SK-MEL-5 (cell line): ENCODE results near the gene NEDD9. TPM values are rescaled to one million over a fixed set of nuclear protein-coding genes. Genes with fewer than 3 reads are reported as not detected.

ENCODE experiments used
- DNase-seq: peaks from one replicate; pipeline ENCODE4 v3.0.0-alpha.2; 2016; ENCODE audit warnings: low read depth, low spot score
- in situ Hi-C: cut with HindIII; loops from 2 replicates; pipeline ENCODE4 v1.10.0; 2016; ENCODE audit warnings: low sequenced_read_pairs, high pct_unique_total_duplicates, low pct_unique_long_range_greater_than_20kb
- total RNA-seq: library from RNA; depleted of rRNA; stranded (reverse); fragments of >200 nt; shearing (Covaris generic); gene quantifications from 2 replicates; pipeline ENCODE4 v1.2.3, GENCODE V29; 2014

Gene NEDD9
- total RNA-seq, 1 experiment from 2014 or later, result 140 TPM

DNA sequence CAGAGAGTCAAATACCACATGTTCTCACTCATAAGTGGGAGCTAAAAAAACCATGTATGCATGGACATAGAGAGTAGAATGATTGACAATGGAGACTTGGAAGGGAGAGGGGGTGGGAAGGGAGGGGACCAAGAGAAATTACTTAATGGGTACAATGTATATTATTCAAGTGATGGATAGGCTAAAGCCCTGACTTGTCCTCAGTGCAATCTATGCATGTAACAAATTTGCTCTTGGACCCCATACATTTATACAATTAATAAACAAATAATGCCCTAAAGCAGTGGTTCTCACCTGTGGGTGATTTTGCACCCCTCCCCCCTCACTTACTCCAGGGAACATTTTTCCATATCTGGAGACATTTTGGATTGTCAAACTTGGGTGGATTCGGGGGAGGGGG is 33.5 kb upstream of the NEDD9 start:
- in situ Hi-C loops, result no loop called here

GRCh38 chr6:11264100-11264499 is 31.6 kb upstream of the NEDD9 start:
- in situ Hi-C loops, result no loop called here
- DNase-seq, result peak; percentile 22

More for the DNA sequence above, 33.5 kb upstream of the NEDD9 start:
- DNase-seq, result no peak

DNA sequence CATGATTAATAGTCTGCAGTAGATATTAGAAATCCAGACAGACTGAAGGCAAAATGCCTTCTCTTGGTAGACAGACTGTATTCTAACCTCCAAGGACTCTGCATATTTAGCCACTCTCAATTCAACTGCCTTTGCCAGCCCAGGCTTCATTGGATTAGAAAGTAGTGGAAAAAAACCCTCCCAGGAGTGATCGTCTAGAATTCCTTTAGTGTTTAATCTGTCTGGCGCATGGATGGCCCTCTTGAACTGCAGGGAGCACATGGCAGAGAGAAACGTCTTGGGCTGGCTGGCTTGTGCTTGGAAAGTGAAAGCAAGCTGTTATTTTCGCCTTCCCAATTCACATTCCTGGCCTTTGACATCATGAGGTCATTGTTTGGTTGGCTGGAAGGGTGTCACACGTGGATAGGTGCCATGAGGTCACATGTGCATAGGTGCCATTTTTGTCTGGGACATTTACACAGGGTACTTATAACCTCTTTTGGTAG is 30.9 kb upstream of the NEDD9 start:
- in situ Hi-C loops, result no loop called here
- peak; percentile 55 for DNase-seq

- in situ Hi-C loops, result no loop called here
Observed at GRCh38 chr6:11262242-11262641, 29.8 kb upstream of the NEDD9 start.

DNA sequence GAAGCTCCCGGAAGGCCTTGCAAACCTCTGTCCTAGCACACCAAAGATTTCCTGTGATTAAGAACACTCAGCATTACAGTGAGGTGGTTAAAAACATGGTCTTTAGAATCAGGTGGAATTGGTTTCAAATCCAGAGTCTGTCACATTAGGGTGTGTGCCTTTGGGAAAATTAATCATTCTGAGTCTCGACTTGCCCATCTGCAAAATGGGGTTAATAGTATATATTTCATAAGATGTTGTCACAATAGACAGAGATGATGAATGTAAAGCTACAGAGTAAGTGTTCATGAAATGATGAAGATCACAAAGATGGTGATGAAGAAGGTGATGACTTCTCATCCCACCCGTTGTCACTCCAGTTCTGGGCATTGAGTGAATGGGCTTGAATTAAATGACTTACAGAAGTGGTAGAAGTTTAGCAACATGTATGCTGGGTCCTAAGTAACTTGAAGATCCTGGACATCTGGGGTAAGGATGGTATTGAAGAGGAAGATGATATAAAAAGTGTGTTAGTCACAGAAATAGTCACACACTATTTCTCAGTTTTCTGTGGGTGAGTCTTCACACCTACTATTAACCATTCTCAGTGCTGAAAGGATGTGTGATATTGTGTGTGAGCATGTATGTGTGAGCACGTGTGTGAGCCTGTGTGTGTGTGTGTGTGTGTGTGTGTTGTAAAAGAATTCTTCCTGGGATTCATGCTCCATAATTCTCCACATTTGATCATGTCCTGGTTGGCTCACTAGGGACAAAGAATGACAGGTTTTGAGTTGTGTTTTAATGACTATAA is 28.0 kb upstream of the NEDD9 start:
- in situ Hi-C loops, result no loop called here
- DNase-seq, result no peak

More at GRCh38 chr6:11262242-11262641, 29.8 kb upstream of the NEDD9 start:
- DNase-seq, result no peak

DNA sequence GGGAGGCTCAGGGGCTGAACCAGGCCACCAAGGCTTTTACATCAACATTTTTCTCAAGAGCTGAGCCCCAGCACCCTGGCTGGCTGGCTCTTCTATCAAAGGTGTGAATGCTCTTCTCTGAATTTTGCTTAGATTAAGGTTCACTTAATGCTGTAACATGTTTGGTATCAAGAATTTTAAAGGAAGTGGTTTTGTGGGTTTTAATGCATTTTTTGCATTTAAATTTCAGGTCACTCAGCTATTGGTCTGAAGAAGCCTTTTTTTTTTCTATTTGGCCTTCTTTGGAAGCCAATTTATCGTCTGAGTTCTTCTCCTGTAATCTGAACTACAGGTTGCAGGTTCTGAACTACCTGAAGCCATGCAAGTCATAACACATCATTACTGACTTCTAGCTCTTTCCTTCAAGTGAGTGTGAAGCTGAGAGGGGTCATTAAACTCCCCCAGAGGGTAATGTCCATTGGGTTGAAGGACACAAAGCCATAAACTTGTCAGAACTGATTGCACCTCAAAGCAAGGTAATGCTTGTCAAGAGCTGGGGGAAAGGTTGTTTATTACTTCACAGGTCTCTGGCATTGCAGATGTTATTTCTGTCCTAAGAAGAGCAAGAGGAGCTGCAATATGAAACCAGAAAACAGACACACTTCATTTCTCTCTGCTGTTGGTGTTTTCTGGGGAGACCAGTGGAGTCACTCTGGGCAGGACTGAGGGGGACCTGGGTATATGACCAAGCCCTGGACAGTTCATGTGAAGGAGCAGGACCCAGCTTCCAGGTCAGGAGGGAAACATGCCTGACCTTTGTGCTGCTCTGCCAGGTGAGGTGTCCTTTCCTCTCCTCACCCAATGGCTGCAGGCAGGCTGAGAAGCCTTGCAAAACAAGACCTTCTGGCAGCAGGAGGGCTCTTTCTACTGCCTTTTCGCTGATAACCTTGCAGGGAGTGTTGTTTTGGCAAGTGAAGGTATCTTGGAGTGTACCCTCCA is 26.1 kb upstream of the NEDD9 start:
- no peak for DNase-seq
- in situ Hi-C loops, result loop anchor here (10.0 kb wide), 1 partner anchor 226 kb away; no protein-coding TSS in a partner anchor

DNA sequence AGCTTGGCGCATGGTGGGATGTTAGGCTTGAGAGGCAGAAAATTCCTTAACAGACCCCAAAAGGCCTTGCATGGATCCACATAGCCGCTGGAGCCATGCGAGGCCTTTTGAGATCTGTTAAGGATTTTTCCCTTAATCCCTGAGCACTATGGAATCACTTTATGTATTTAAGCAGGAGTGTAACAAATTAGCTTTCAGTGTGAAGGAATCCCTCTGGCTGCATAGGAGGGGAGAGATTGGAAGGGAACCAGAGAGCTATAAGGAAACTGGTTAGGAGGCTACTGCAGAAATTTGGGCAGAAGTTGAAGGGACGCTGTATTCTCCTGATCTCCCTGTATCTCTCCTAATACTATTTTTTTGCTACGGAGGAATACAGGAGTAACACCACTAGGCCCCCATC is 23.1 kb upstream of the NEDD9 start:
- in situ Hi-C loops, result loop anchor here (10.0 kb wide), 1 partner anchor 229 kb away; no protein-coding TSS in a partner anchor
- DNase-seq, result no peak

DNA sequence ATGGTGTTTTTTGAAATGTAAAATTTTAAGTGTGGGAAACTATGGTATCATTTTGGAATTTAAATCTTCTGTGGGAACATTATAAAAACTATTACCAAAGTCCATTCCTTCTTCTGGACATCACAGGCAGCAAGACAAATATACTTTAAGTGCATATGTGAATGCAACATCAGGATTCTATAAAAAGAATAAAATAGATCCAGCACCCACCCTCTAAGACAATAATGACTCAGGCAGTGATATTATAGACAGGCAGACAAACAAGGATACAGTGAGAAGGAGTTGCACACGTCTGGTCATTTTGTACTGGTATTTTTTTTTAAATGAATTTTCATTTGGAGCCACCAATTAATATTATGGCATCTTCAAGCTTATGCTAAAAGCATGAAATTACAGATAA is 21.1 kb upstream of the NEDD9 start:
- DNase-seq, result no peak
- in situ Hi-C loops, result loop anchor here (10.0 kb wide), 1 partner anchor 231 kb away; no protein-coding TSS in a partner anchor

DNA sequence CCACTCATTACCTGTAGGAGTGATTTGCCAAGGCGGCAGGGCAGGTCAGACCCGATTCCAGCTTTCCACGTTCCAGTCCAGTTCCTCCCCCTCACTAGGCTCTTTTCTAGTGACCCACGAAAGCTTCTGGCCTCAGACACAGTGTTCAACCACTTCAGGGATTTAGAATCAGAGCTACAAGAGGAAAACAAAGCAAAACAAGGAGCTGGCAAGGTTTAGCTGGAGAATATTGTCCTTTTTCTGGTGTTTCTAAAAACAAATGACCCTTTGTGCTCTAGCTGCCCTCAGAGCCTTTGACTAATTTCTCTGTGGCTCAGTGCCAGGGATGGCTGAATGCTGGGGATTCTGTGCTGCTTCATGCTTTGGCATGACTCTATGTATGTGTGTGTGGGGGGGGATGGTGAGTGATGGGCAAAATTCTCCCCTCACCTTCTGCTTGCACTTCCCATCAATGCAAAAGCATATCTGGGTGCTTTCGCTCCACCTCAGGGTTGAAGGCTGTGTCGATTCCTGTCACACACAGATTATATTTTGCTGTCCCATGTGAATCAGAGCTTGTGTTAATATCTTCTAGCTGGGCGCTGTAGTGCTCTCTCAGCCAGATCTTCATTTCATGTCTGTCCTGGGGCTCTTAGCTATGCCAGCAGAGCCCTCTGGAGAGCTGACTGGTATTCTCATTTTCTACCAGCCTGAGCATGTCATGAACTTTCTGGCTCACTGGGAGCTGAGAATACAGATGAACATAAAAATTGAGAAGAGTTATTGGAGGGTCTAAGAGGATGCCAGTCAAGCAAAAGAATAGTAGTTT is 19.3 kb upstream of the NEDD9 start:
- peak; percentile 99 for DNase-seq
- in situ Hi-C loops, result loop anchor here (10.0 kb wide), 1 partner anchor 233 kb away; no protein-coding TSS in a partner anchor

- in situ Hi-C loops, result loop anchor here (10.0 kb wide), 1 partner anchor 235 kb away; no protein-coding TSS in a partner anchor
- no peak for DNase-seq
Observed at GRCh38 chr6:11250108-11250507, 17.6 kb upstream of the NEDD9 start.

DNA sequence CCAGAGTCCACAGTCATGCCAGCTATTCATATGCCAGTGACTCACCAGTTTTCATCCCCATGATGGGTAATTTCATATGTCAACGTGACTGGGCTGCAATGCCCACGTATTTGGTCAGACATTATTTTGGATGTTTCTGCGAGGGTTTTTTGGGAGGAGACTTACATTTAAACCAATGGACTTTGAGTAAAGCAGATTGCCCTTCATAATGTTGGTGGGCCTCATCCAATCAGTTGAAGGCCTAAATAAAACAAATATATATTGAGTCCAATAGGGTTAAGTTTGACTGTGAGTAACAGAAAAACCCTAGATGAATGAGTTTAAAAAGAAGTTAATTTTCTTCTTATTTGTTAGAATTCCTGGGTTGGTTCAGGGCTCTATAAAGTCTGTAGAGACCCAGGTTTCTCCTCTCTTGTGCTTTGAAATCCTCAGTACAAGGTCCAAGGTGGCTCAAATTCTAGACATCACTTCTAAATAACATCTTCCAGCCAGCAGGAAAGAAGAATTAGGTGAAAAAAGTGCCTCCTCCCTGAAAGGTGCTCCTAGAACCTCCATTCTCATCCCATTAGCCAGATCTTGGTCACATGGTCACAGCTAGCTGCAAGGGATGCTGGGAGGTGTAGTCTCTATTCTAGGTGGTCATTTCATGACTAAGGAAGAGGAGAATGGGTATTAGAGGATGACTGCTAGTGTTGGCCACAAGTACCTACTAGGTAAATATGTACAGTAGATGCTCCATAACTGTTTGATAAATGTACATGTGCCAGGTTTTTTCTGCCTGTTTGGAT is 16.7 kb upstream of the NEDD9 start:
- in situ Hi-C loops, result no loop called here
- DNase-seq, result no peak

DNA sequence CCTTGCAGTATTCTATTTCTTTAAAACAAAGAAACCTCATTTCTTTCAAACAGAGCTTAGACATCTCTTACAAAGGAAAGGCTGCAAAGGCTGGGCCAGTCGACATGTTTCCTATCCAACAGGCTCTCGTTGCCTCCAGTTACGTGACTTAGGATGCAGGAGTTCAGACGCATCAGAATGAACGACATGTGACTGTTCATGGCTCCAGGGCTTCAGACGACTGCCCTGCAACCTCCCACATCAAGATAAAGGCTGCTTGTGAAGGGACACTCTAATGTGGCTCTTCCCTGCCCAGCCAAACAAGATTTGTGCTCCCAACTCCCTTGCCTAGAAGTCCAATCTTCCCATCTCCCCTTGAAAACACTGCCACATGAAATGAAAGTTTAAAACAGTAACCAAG is 14.3 kb upstream of the NEDD9 start:
- in situ Hi-C loops, result no loop called here
- peak; percentile 65 for DNase-seq

GRCh38 chr6:11245381-11246256 is 13.2 kb upstream of the NEDD9 start:
- DNase-seq, result no peak
- in situ Hi-C loops, result no loop called here

GRCh38 chr6:11244387-11245126 is 12.1 kb upstream of the NEDD9 start:
- no peak for DNase-seq
- in situ Hi-C loops, result no loop called here

DNA sequence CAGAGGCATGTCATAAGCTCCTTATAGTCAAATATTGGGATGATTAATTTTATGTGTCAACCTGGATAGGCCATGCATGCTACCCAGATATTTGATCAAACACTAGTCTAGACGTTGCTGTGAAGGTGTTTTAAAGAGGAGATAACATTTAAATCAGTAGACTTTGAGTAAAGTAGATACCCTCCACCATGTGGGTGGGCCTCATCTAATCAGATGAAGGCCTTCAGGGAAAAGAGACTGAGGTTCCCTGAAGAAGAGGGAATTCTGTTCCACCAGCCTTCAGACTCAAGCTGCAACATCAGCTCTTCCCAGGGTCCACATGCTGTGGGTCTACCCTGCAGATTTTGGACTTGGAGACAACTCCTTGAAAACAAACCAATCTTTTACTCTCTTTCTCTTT is 11.4 kb upstream of the NEDD9 start:
- DNase-seq, result no peak
- in situ Hi-C loops, result no loop called here
